Measurements from ENCODE around the gene PLXDC1. TPM values are rescaled to one million over a fixed set of nuclear protein-coding genes. Genes with fewer than 3 reads are reported as not detected.

PLXDC1 gene
- total and polyA plus RNA-seq, 2 experiments from 2014 or later, result 0.28 to 0.91 TPM

GRCh38 chr17:39193346-39193745, 41.9 kb upstream of the PLXDC1 start (continued):
- no peak for TF ChIP-seq ZNF462 (CRISPR knock-in tag; IDR thresholded peaks at IDR 0.05)
- TF ChIP-seq EZH2phosphoT487 (IDR thresholded peaks at IDR 0.05; ENCODE audit: unreplicated experiment), result no peak
- no peak for TF ChIP-seq EZH2 (IDR thresholded peaks at IDR 0.05; ENCODE audit: low read depth, unreplicated experiment)
- TF ChIP-seq CTCF (conservative IDR thresholded peaks at IDR 0.05; ENCODE audit: low read depth in 2 of 2), result no peak
- TF ChIP-seq ZNF331 (CRISPR knock-in tag; IDR thresholded peaks at IDR 0.05; ENCODE audit: low read depth), result no peak
- no peak for TF ChIP-seq STAT1 (IDR thresholded peaks at IDR 0.05; ENCODE audit: unreplicated experiment)
- TF ChIP-seq ETS1 (IDR thresholded peaks at IDR 0.05), result no peak
- TF ChIP-seq CREB1 (CRISPR knock-in tag; IDR thresholded peaks at IDR 0.05; ENCODE audit: low read depth), result no peak
- TF ChIP-seq JUNB (IDR thresholded peaks at IDR 0.05; ENCODE audit: unreplicated experiment), result no peak
